ENCODE results near the gene WIPF3.

The WIPF3 gene, protein sequence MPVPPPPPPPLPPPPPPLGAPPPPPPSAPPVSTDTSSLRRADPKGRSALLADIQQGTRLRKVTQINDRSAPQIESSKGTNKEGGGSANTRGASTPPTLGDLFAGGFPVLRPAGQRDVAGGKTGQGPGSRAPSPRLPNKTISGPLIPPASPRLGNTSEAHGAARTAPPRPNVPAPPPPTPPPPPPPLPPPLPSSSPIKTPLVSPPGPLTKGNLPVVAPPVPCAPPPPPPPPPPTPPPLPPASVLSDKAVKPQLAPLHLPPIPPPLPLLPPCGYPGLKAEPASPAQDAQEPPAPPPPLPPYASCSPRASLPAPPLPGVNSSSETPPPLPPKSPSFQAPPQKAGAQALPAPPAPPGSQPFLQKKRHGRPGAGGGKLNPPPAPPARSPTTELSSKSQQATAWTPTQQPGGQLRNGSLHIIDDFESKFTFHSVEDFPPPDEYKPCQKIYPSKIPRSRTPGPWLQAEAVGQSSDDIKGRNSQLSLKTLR

DNA sequence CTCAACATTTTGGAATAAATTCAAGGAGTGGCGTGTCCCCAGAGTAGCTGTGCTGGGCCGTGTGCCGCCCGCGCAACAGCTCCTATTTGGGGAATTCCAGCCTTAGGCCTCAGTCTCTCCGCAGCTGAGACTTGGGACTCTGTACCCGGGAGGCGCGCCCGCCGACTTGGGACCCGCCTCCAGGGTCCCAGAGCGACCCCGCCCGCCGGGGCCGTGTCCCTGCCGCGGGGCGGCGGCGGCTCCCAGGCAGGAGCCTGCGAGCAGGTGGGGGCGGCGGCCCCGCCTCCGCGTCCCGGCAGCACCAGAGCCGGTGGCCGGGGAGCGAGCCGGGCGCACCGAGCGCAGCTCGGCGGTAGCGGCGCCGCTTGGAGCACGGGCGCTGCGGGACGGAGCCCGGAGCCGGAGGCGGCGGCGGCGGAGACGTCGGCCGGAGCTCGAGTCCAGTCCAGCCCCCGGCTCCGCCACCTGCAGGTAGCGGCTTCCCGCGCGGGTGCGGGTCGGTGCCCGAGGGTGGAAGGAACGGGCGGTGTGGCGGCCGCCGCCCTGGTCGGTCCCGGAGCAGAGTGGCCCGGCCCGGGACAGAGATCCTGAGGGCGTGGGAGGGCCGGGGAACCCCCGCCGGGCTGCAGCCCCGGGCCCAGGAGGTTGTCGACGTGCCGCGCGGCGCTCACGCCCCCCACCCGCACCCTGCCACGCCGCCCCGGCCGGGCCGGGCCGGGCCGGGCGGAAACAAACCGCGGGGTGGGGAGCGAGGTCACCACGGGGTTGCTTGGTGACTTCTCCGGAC lies at the start of gene WIPF3:
Gene WIPF3, plus strand, starts transcription at position 301 of the 787 bp plus-strand sequence. CDS start 28,217 bp downstream, outside the sequence.
- no peak for DNase-seq (ENCODE audit: low read depth in 2 of 2)

GRCh38 chr7:29763266-29763665 lies 43.0 kb upstream of the WIPF3 start:
- no peak for DNase-seq (ENCODE audit: low read depth in 2 of 2)

DNA sequence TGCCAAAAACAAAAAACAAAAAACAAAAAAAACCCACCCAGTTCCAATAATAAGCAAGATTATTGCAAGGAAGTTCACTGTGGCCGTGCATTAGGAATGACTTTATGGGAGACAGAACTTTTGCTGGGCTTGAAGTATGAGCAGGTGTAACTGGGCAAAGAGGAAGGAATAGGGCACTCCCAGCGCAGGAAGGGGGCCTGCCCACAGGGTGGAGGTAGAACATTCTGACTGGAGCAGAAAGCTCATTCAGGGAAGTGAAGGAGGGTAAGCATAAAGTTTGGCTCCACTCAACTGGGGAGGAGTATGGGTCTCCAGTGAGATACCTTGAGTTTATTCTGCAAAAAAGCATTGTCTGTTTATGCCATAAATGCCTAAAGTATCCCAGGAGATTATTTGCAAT lies 42.1 kb upstream of the WIPF3 start:
- DNase-seq (ENCODE audit: low read depth in 2 of 2): no peak

- DNase-seq (ENCODE audit: low read depth in 2 of 2): no peak
These were observed 40.8 kb upstream of the WIPF3 start for GRCh38 chr7:29765490-29765889.

DNA sequence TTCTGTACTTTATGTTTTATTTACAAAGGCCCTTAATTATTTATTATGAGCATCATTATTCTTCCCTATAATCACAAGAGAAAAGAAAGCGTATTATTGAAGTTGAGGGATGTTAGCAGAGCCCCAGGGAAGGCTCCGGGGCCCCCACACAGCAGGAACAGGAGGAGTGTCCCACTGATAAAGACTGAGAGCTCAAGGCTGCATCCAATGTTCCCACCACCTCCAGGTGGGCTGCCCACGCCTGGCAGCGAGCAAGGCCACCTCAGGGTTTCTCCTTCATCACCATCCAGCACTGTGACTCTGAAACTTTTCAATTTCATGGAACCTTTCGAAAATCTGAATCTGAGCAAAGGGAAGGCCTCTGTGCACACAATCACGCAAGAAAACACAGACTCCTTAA lies 35.9 kb upstream of the WIPF3 start:
- no peak for DNase-seq (ENCODE audit: low read depth in 2 of 2)

DNA sequence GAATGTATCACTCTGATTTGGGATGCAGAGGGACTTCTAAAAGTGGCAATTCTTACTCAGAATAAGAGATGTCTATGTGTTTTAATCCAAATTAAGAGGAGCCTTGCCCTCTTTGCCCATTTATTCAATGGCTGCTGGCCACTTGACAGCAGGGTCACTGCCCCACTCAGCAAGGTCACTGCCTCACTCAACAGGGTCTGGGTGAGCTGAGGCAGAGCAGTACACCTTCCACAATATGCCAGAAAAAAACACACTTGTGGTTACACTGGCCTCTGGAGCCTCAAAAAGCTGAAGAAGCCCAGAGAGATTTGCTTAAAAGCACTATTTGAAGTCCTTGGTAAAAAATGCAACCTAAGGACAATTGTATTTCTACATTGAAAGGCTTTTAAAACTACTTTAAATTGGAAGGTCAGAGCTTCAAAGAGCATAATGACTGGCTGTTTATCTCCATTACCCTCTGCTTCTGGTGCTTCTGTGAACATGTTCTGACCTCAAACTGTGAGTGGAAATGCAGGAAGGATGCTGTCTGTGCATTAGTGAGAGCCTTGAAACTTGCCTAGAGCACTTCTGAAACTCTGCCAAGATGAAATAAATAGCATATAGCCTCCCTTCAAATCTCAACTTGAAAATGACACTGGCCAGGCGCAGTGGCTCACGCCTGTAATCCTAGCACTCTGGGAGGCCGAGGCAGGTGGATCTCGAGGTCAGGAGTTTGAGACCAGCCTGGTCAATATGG lies 35.1 kb upstream of the WIPF3 start:
- no peak for DNase-seq (ENCODE audit: low read depth in 2 of 2)

GRCh38 chr7:29779017-29779416 lies 27.3 kb upstream of the WIPF3 start:
- DNase-seq (ENCODE audit: low read depth in 2 of 2): no peak

- no peak for DNase-seq (ENCODE audit: low read depth in 2 of 2)
These were observed 26.0 kb upstream of the WIPF3 start for GRCh38 chr7:29780346-29780745.

GRCh38 chr7:29783671-29784070 lies 22.6 kb upstream of the WIPF3 start:
- no peak for DNase-seq (ENCODE audit: low read depth in 2 of 2)

GRCh38 chr7:29793507-29793906 lies 12.8 kb upstream of the WIPF3 start:
- no peak for DNase-seq (ENCODE audit: low read depth in 2 of 2)

- DNase-seq (ENCODE audit: low read depth in 2 of 2): no peak
These were observed 11.2 kb upstream of the WIPF3 start for GRCh38 chr7:29794959-29795629.

GRCh38 chr7:29795696-29796580 lies 10.4 kb upstream of the WIPF3 start:
- DNase-seq (ENCODE audit: low read depth in 2 of 2): no peak

- DNase-seq (ENCODE audit: low read depth in 2 of 2): no peak
These were observed 9.0 kb upstream of the WIPF3 start for GRCh38 chr7:29797112-29797944.

DNA sequence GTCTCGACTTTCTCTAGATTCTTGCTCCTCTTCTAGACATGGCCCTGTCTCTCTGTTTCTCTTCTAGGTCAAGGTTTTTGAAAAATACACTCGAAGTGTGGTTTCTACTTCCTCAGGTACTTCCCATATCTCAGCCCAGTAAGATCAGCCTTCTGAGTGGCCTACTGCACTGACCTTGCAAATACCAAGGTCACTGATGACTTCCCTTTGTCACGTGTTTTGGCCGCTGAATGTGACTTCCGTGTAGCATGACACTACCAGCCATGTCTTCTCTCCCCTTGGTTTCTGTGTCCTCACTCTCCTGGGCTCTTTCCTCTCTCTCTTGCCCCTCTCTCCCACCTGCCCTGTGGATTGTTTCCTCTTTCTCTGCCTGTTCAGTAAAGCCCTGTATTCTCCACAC lies 7.9 kb upstream of the WIPF3 start:
- no peak for DNase-seq (ENCODE audit: low read depth in 2 of 2)

DNA sequence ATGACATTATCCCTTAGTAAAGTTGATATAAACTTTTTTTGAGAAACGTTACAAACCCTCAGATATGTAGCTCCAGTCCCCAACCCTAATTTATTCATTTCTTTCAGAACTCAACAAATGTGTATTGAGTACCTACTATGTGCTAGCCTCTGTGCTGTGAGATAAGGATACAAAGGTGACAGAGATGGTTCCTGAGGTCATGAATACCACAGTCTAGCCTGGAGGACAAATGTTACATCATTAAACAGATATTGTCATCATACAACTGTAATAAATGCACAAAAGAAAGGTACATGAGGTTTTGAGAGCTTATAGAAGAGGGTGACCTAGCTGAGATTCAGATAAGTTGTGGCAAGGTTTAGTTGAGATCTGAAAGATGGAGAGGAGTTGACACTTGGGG lies 4.4 kb upstream of the WIPF3 start:
- no peak for DNase-seq (ENCODE audit: low read depth in 2 of 2)

DNA sequence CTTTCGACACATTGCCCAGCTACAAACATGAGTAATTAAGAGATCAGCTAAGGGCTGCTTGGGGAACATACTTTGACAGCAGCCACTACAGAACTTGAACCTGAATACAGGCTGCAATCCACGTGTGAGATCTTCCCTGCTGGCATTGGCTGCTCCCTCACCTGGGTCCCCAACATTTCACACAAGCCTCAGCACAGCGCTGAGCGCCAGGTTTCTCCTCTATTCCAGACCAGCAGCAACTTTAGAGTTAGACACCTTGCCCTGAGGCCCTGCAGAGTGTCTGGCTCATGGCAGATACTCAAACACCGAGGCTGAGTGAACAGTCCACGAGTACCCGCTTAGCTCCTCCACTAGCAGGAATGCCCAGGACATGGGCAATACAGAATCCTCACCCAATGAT lies 1.3 kb upstream of the WIPF3 start:
- no peak for DNase-seq (ENCODE audit: low read depth in 2 of 2)

- DNase-seq (ENCODE audit: low read depth in 2 of 2): no peak
These were observed 461 bp upstream of the WIPF3 start for GRCh38 chr7:29805886-29806207.

- DNase-seq (ENCODE audit: low read depth in 2 of 2): no peak
These were observed 910 bp downstream of the WIPF3 start for GRCh38 chr7:29806995-29807841.

All from stimulated activated CD8-positive, alpha-beta memory T cell treated with anti-CD3 and anti-CD28 coated beads, Interleukin-7, amount 100 ng/mL, for 1 hour (primary cell).